Measurements from ENCODE around the gene LYPLA2. TPM values are rescaled to one million over a fixed set of nuclear protein-coding genes. Genes with fewer than 3 reads are reported as not detected.
A peak's percentile ranks its signal among the peaks of the same experiment; 100 is the strongest.

The LYPLA2 gene
- 110 TPM in 2 replicates for total RNA-seq
- 137 and 173 TPM in 2 replicates for polyA plus RNA-seq
- 80.6 and 124 TPM in 2 replicates for polyA plus RNA-seq (2011; cell fraction: cytosol; rRNA removed)
- polyA plus RNA-seq (2011; cell fraction: nucleus; rRNA removed): 111 and 136 TPM in 2 replicates
- 84.8 and 94.9 TPM in 2 replicates for polyA plus RNA-seq (2012)
- 73.8 and 77.9 TPM in 2 replicates for polyA minus RNA-seq
- polyA minus RNA-seq (2011; cell fraction: cytosol; rRNA and poly(A)+ RNA removed): 37.3 TPM
- 23.0 and 28.3 TPM in 2 replicates for polyA minus RNA-seq (2011; cell fraction: nucleus; rRNA and poly(A)+ RNA removed)
- Bru-seq, nascent RNA: percentile 68 among the genes with signal in this experiment
- percentile 98 among the genes with signal in this experiment for BruChase-seq, experiment 1, labeled RNA remaining after a 6-hour chase
- BruChase-seq, experiment 2, labeled RNA remaining after a 2-hour chase: percentile 95 among the genes with signal in this experiment
- long read RNA-seq, transcript LYPLA2-202 (8 exons, 1,072 nt): minor isoform, 5 of 511 reads
- long read RNA-seq, transcript LYPLA2-205 (10 exons, 1,810 nt): major isoform, 368 of 511 reads
- long read RNA-seq, partial matches to known transcripts: 88 of 511 reads
- long read RNA-seq, other reads (novel, unspliced or antisense): 47 of 511 reads

GRCh38 chr1:23790696-23791515 lies at the start of gene LYPLA2:
TSS of gene LYPLA2 (plus strand) at chr1:23791145. CDS start at chr1:23792683, 1,538 bp downstream.
- CTCF ChIA-PET: interaction anchor here (1.2 to 3.3 kb wide), 4 partner anchors 11 to 35 kb away, joined by 4 to 22 read pairs (median 5); partner anchors contain the start of genes HMGCL and PITHD1
- FAIRE-seq (no peak), DNase-seq (ENCODE audit: low read depth, low spot score) (peak; percentile 86)
- Histone ChIP-seq H3K4me1 (ENCODE audit: control insufficient read depth, extremely low read depth, insufficient read depth, low read length) (peaks cover 22% of the 10 kb centered on the region), H3K27me3 (ENCODE audit: control insufficient read depth in 2 of 2, insufficient read depth in 2 of 2, low read length in 2 of 2) (no peaks in the 10 kb centered on the region), H3K79me2 (ENCODE audit: control insufficient read depth, insufficient read depth, low read length) (peaks cover 24% of the 10 kb centered on the region), H3K4me2 (ENCODE audit: insufficient read depth, low read length) (peak within 1 kb of the TSS; percentile 93), H3K9me1 (replicated peaks; ENCODE audit: control insufficient read depth, extremely low read depth, insufficient read depth, low read length) (no peaks in the 10 kb centered on the region), H3K9ac (replicated peaks; ENCODE audit: extremely low read depth, insufficient read depth, low read length) (peak within 1 kb of the TSS; percentile 88), H4K20me1 (replicated peaks; ENCODE audit: control insufficient read depth, extremely low read depth, insufficient read depth, low read length) (no peaks in the 10 kb centered on the region), H3K4me3 (replicated peaks in 1 of 3; ENCODE audit: insufficient read depth in 1 of 3, low read depth in 1 of 3, low read length in 3 of 3) (peak within 1 kb of the TSS; percentile 77 to 99 (median 95)), H2AFZ (ENCODE audit: low read depth, low read length) (peak within 1 kb of the TSS; percentile 41), H3K27ac (ENCODE audit: insufficient read depth, low read depth, low read length) (peak within 1 kb of the TSS; percentile 92), H3K9me3 (replicated peaks; ENCODE audit: control insufficient read depth, insufficient read depth, low read length) (no peaks in the 10 kb centered on the region), H3K36me3 (ENCODE audit: control insufficient read depth in 2 of 2, extremely low read depth in 1 of 2, insufficient read depth in 2 of 2, low read length in 2 of 2) (peaks cover 9 to 27% of the 10 kb centered on the region in 2 experiments)
- POLR2A ChIA-PET: interaction anchor here (1.7 to 1.8 kb wide), 2 partner anchors 9 to 12 kb away, joined by 7 to 16 read pairs; partner anchors contain the start of genes GALE and PITHD1
- TF ChIP-seq EZH2 (IDR thresholded peaks at IDR 0.05; ENCODE audit: borderline replicate concordance, low read depth, low read length, severe bottlenecking) (no peak), FOS (IDR thresholded peaks at IDR 0.05; ENCODE audit: borderline replicate concordance, insufficient read depth, low read length) (no peak), POLR2AphosphoS5 (IDR thresholded peaks at IDR 0.05; ENCODE audit: insufficient read depth, low read depth, low read length) (peak; percentile 85), MYC (IDR thresholded peaks at IDR 0.05; ENCODE audit: low read depth, low read length) (no peak), POLR2A (IDR thresholded peaks at IDR 0.05; ENCODE audit: low read depth, low read length) (peak; percentile 68), MAX (IDR thresholded peaks at IDR 0.05; ENCODE audit: insufficient read depth, insufficient read length) (no peak), CTCF (IDR thresholded peaks at IDR 0.05; ENCODE audit: extremely low read depth in 1 of 2, insufficient read depth in 1 of 2, low read depth in 1 of 2, low read length in 2 of 2) (peak in 1 of 2 donors; percentile 8), JUN (IDR thresholded peaks at IDR 0.05; ENCODE audit: borderline replicate concordance, insufficient read depth, insufficient read length, low read depth) (no peak), GATA2 (IDR thresholded peaks at IDR 0.05; ENCODE audit: insufficient read depth, insufficient read length, low read depth, low read length) (no peak)
- dilution Hi-C loops (cut with MboI; ENCODE audit: extremely low pct_ligation_motif_present, low sequenced_read_pairs): no loop called here
- intact Hi-C loops (cut with micrococcal nuclease): loop anchor here (1.0 to 2.0 kb wide), 3 partner anchors 9 to 18 kb away; partner anchors contain the start of genes GALE and PITHD1
- TSS peak; percentile 96 for BruUV-seq (replicated peaks)
